Measurements from ENCODE around the gene PLEKHM2.

PLEKHM2 gene

GRCh38 chr1:15685820-15686219 lies 1.7 kb downstream of the PLEKHM2 start:
- no peak for DNase-seq (ENCODE audit: low spot score)
- no peak for TF ChIP-seq CTCF (IDR thresholded peaks at IDR 0.05; ENCODE audit: borderline replicate concordance, control extremely low read depth, extremely low read depth, insufficient read depth, missing control alignments)
- in situ Hi-C loops (cut with MboI; ENCODE audit: low sequenced_read_pairs, unreplicated experiment): no loop called here

GRCh38 chr1:15687446-15687845 lies 3.3 kb downstream of the PLEKHM2 start:
- in situ Hi-C loops (cut with MboI; ENCODE audit: low sequenced_read_pairs, unreplicated experiment): no loop called here
- TF ChIP-seq CTCF (IDR thresholded peaks at IDR 0.05; ENCODE audit: borderline replicate concordance, control extremely low read depth, extremely low read depth, insufficient read depth, missing control alignments): no peak
- DNase-seq (ENCODE audit: low spot score): no peak

- DNase-seq (ENCODE audit: low spot score): no peak
- in situ Hi-C loops (cut with MboI; ENCODE audit: low sequenced_read_pairs, unreplicated experiment): no loop called here
- no peak for TF ChIP-seq CTCF (IDR thresholded peaks at IDR 0.05; ENCODE audit: borderline replicate concordance, control extremely low read depth, extremely low read depth, insufficient read depth, missing control alignments)
Measured at GRCh38 chr1:15690317-15690716, 6.2 kb downstream of the PLEKHM2 start.

GRCh38 chr1:15691434-15692032 lies 7.4 kb downstream of the PLEKHM2 start:
- in situ Hi-C loops (cut with MboI; ENCODE audit: low sequenced_read_pairs, unreplicated experiment): no loop called here
- no peak for DNase-seq (ENCODE audit: low spot score)
- no peak for TF ChIP-seq CTCF (IDR thresholded peaks at IDR 0.05; ENCODE audit: borderline replicate concordance, control extremely low read depth, extremely low read depth, insufficient read depth, missing control alignments)

- in situ Hi-C loops (cut with MboI; ENCODE audit: low sequenced_read_pairs, unreplicated experiment): no loop called here
Measured at GRCh38 chr1:15692121-15692682, 8.1 kb downstream of the PLEKHM2 start.

GRCh38 chr1:15693371-15693770 lies 9.3 kb downstream of the PLEKHM2 start:
- in situ Hi-C loops (cut with MboI; ENCODE audit: low sequenced_read_pairs, unreplicated experiment): no loop called here
- DNase-seq (ENCODE audit: low spot score): no peak
- TF ChIP-seq CTCF (IDR thresholded peaks at IDR 0.05; ENCODE audit: borderline replicate concordance, control extremely low read depth, extremely low read depth, insufficient read depth, missing control alignments): no peak

More at GRCh38 chr1:15692121-15692682, 8.1 kb downstream of the PLEKHM2 start:
- no peak for DNase-seq (ENCODE audit: low spot score)
- no peak for TF ChIP-seq CTCF (IDR thresholded peaks at IDR 0.05; ENCODE audit: borderline replicate concordance, control extremely low read depth, extremely low read depth, insufficient read depth, missing control alignments)
